ENCODE results near the gene MISP. TPM values are rescaled to one million over a fixed set of nuclear protein-coding genes. Genes with fewer than 3 reads are reported as not detected.
A peak's percentile ranks its signal among the peaks of the same experiment; 100 is the strongest.

The MISP gene
- total and polyA plus RNA-seq, 2 of the 4 experiments (the other 2 are of a cell fraction): not detected

- Histone ChIP-seq H2BK20ac (ENCODE audit: low read depth, low read length) (no peak overlapping the region), H3K27me3 (ENCODE audit: control insufficient read depth, insufficient read depth, low read length) (no peaks in the 10 kb centered on the region), H3K18ac (ENCODE audit: low read depth, low read length) (no peak overlapping the region), H3K23ac (ENCODE audit: low read depth, low read length) (no peak overlapping the region), H3K36me3 (ENCODE audit: control insufficient read depth, insufficient read depth, low read length) (peaks cover 75% of the 10 kb centered on the region), H3K27ac (ENCODE audit: insufficient read depth, low read length) (no peak overlapping the region), H2AK5ac (ENCODE audit: low read depth, low read length) (no peak overlapping the region), H3K9me3 (ENCODE audit: control insufficient read depth, insufficient read depth, low read length) (no peaks in the 10 kb centered on the region), H3K4me1 (ENCODE audit: control insufficient read depth, insufficient read depth, low read length) (peaks cover 30% of the 10 kb centered on the region), H2BK15ac (ENCODE audit: low read depth, low read length) (no peak overlapping the region), H2BK5ac (ENCODE audit: low read depth, low read length, poor library complexity, severe bottlenecking) (no peak overlapping the region), H3K4me2 (ENCODE audit: low read depth, low read length) (no peak overlapping the region), H3K14ac (replicated peaks; ENCODE audit: low read depth, low read length) (no peak overlapping the region), H4K91ac (ENCODE audit: insufficient read depth, low read depth, low read length) (no peak overlapping the region), H2AFZ (replicated peaks; ENCODE audit: low read length, poor library complexity) (peak overlapping the region; percentile 51), H3K79me1 (ENCODE audit: low read depth in 1 of 2, low read length in 2 of 2) (peaks cover 3 to 38% of the 10 kb centered on the region in 2 experiments), H2AK9ac (replicated peaks; ENCODE audit: low read depth, low read length, poor library complexity) (no peak overlapping the region), H4K5ac (ENCODE audit: low read depth, low read length) (no peak overlapping the region), H3K9me1 (ENCODE audit: insufficient read depth, low read length) (peaks cover 11% of the 10 kb centered on the region; the same call in 1 of the 2 replicates), H3K4ac (ENCODE audit: low read depth, low read length) (no peak overlapping the region), H4K8ac (ENCODE audit: low read depth in 2 of 2, low read length in 2 of 2) (no peak overlapping the region), H3K56ac (ENCODE audit: extremely low read depth, insufficient read depth, low read length) (no peak overlapping the region), H4K20me1 (ENCODE audit: insufficient read depth, low read length) (peaks cover 100% of the 10 kb centered on the region), H3K4me3 (ENCODE audit: insufficient read depth, low read depth, low read length) (no peak overlapping the region), H3K9ac (ENCODE audit: low read depth, low read length) (no peak overlapping the region), H2BK120ac (ENCODE audit: low read depth, low read length) (no peak overlapping the region)
- dilution Hi-C loops (cut with HindIII; ENCODE audit: low sequenced_read_pairs, unreplicated experiment): no loop called here
- DNase-seq (no peak), ATAC-seq (ENCODE audit: low read depth) (no peak)
- 93% methylated on average over 9 of the region's 17 CpGs; no CpG with 5 or more reads in 1 of the 2 experiments for WGBS, 2 experiments (ENCODE audit: extremely low coverage in 2 of 2, insufficient read length in 1 of 2)
- ChIA-PET POLR2A (ENCODE audit: unreplicated experiment) (no interaction called here), CTCF (no interaction called here)
- TF ChIP-seq SMC3 (IDR thresholded peaks at IDR 0.05; ENCODE audit: low read depth, low read length) (no peak), RAD21 (IDR thresholded peaks at IDR 0.05; ENCODE audit: low read length) (no peak), CEBPB (IDR thresholded peaks at IDR 0.05; ENCODE audit: low read depth, low read length) (no peak), POLR2A (IDR thresholded peaks at IDR 0.05; ENCODE audit: low read depth, low read length) (no peak), MAFK (IDR thresholded peaks at IDR 0.05; ENCODE audit: low read depth, low read length) (no peak), CHD1 (IDR thresholded peaks at IDR 0.05; ENCODE audit: low read depth, low read length) (no peak), FOS (IDR thresholded peaks at IDR 0.05; ENCODE audit: low read depth, low read length) (no peak)
- no TSS peak for BruUV-seq (replicated peaks)
- intact Hi-C loops (cut with micrococcal nuclease): no loop called here
- in situ Hi-C loops (cut with MboI; ENCODE audit: low sequenced_read_pairs): no loop called here
Observed at GRCh38 chr19:803099-803561, 52.2 kb downstream of the MISP start.
